Progenitor cell of endocrine pancreas (in vitro differentiated cells): Measurements from ENCODE around the gene PDZD2. TPM values are rescaled to one million over a fixed set of nuclear protein-coding genes. Genes with fewer than 3 reads are reported as not detected.

Experiments used
- DNase-seq: peaks from one replicate; pipeline ENCODE4 v3.0.0; 2021; ENCODE audit warnings: low spot score; ENCODE audit not compliant: unreplicated experiment
- H3K27ac Mint-ChIP-seq: 2 replicates; pipeline ENCODE4 v1.8.0; 2021; ENCODE audit warnings: mild to moderate bottlenecking, moderate library complexity, mixed read lengths
- H3K27me3 Mint-ChIP-seq: 2 replicates; pipeline ENCODE4 v1.8.0; 2021; ENCODE audit warnings: mixed read lengths
- H3K36me3 Mint-ChIP-seq: 2 replicates; pipeline ENCODE4 v1.8.0; 2022; ENCODE audit warnings: mixed read lengths; ENCODE audit not compliant: insufficient read depth
- H3K4me1 Mint-ChIP-seq: 2 replicates; pipeline ENCODE4 v1.8.0; 2021; ENCODE audit warnings: low read depth, mixed read lengths
- H3K4me3 Mint-ChIP-seq: 2 replicates; pipeline ENCODE4 v1.8.0; 2021; ENCODE audit warnings: low read depth, mild to moderate bottlenecking, moderate library complexity, mixed read lengths
- H3K9me3 Mint-ChIP-seq: 2 replicates; pipeline ENCODE4 v1.8.0; 2021; ENCODE audit warnings: low read depth, mixed read lengths
- total RNA-seq: library from RNA; stranded (reverse); gene quantifications from 2 replicates; pipeline ENCODE4 v1.2.1, GENCODE V29; 2021
- TF ChIP-seq, protein P1 (sequence below): fragments of 200-600 bp; sonication (generic); IDR thresholded peaks from one replicate; pipeline ENCODE4 v1.5.0; 2021; ENCODE audit warnings: antibody characterized with exemption, mild to moderate bottlenecking; ENCODE audit not compliant: unreplicated experiment

Gene PDZD2
- total RNA-seq, 1 donor from 2014 or later, result 3.1 TPM

DNA sequence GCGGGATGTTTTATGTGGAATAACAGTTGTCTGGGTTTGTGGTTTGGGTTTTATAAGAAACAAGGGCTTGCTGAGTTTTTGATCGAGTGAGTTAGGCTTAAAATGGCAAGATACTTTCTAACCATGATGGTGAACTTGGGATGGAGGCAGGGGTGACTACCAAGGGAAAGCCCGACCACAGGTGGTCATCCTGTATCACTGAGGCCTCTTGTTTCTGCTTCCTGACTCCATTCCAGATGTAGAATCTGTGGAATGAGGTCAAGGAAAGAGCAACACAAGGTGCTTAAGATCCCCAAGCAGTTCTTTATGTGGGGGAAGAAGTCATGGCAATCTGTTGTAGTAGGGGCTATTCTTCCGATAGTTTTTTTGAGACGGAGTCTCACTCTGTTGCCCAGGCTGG lies 412.9 kb downstream of the PDZD2 start:
- H3K27me3 Mint-ChIP-seq, result no peaks in the 10 kb centered on the region
- DNase-seq, result no peak
- H3K27ac Mint-ChIP-seq, result no peak overlapping the region
- H3K36me3 Mint-ChIP-seq, result no peaks in the 10 kb centered on the region
- H3K9me3 Mint-ChIP-seq, result no peaks in the 10 kb centered on the region
- H3K4me3 Mint-ChIP-seq, result no peak overlapping the region
- TF ChIP-seq, protein P1, sequence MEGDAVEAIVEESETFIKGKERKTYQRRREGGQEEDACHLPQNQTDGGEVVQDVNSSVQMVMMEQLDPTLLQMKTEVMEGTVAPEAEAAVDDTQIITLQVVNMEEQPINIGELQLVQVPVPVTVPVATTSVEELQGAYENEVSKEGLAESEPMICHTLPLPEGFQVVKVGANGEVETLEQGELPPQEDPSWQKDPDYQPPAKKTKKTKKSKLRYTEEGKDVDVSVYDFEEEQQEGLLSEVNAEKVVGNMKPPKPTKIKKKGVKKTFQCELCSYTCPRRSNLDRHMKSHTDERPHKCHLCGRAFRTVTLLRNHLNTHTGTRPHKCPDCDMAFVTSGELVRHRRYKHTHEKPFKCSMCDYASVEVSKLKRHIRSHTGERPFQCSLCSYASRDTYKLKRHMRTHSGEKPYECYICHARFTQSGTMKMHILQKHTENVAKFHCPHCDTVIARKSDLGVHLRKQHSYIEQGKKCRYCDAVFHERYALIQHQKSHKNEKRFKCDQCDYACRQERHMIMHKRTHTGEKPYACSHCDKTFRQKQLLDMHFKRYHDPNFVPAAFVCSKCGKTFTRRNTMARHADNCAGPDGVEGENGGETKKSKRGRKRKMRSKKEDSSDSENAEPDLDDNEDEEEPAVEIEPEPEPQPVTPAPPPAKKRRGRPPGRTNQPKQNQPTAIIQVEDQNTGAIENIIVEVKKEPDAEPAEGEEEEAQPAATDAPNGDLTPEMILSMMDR, result no peak
- H3K4me1 Mint-ChIP-seq, result peaks cover 7% of the 10 kb centered on the region

DNA sequence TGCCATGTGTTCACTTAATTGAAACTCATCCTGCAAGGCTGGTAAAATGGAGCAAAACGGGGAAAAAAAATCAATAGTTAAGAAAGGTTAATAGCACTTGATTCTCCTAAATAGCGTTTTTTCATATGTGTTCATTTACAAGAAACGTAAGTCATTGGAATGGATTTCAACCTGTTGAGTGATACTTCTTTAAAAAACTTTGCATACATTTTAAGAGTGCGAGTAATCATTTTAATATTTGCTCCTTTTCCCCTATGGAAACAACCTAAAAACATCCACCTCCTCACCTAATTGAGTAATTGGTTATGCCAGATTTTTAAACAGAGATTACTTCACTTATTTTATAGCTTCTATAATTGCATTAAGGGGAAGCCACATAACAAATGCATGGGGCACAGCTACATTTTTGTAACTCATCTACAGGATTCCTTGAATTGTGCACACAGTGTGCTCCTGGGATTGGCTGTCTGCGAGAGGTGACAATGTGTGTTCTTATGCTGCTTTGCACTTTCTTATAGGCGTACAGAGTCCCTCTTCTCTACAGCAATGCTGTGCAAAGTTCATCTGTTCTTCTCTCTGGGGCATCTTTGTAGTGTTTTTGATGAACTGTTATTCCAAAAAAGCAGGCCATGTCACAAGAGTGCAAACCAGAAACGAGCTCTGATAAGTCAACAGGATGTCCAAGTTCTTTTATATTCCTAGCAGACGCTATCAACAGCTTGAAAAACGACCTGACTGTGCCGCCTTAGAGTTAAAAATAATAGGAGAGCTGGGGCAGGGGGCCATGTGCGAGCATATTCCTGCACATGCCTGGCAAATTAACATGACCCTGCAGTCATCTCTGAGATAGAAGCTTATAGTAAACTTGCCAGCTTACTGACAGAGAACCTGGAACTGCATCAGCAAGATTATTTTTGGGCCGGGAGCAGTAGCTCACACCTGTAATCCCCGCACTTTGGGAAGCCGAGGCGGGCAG lies 417.2 kb downstream of the PDZD2 start:
- H3K36me3 Mint-ChIP-seq, result peaks cover 4% of the 10 kb centered on the region
- peaks cover 5% of the 10 kb centered on the region for H3K9me3 Mint-ChIP-seq
- H3K27ac Mint-ChIP-seq, result no peak overlapping the region
- H3K27me3 Mint-ChIP-seq, result no peaks in the 10 kb centered on the region
- peaks cover 7% of the 10 kb centered on the region for H3K4me1 Mint-ChIP-seq
- TF ChIP-seq, protein P1, result no peak
- DNase-seq, result no peak
- H3K4me3 Mint-ChIP-seq, result no peak overlapping the region

DNA sequence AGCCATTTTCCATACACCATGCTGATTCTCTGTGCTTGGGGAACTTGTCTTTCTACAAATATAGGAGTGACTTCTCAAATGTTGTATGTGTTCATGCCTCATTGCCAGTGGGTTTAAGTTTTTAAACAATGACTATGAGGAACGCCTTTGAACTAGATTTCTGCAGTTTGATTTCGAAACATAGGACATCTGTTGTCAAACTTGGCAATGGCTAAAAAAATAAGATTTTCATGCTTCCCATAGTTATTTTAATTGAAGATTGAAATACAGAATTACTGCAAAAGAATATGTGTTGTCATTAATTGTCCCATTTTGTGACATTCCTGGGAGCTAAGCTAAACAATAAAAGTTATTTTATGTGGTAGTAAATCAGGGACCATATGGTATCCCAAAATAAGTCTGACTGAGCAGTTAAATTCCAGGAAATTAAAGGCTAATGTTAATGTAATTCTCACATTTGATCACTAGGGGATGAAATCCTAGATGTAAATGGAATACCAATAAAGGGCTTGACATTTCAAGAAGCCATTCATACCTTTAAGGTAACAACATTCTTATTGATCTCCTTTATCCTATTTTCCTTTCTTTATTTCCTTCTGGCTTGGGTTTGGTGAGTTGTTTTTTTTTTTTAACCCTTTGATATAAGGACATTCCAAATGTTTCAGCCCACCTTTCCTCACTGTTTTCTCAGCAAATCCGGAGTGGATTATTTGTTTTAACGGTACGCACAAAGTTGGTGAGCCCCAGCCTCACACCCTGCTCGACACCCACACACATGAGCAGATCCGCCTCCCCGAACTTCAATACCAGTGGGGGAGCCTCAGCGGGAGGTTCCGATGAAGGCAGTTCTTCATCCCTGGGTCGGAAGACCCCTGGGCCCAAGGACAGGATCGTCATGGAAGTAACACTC lies 418.5 kb downstream of the PDZD2 start:
- TF ChIP-seq, protein P1, result peak; percentile 44
- H3K27me3 Mint-ChIP-seq, result no peaks in the 10 kb centered on the region

DNA sequence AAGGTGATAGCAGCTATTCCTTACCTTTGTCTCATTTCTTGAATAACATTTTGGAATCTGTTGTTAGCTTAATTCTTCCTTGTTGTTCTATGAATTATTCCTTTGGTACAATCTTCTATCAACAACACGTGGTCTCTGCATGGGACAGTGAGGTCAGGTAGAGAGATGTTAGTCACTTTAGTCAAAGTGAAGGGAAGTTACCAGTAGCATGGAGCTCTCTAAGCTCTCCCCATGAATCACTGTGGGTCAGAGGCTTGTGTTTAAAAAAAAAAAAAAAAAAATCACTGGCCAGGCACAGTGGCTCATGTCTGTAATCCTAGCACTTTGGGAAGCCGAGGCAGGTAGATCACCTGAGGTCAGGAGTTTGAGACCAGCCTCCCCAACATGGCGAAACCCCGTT lies 419.2 kb downstream of the PDZD2 start:
- Mint-ChIP-seq H3K36me3 (peaks cover 5% of the 10 kb centered on the region), H3K4me3 (no peak overlapping the region), H3K4me1 (peaks cover 7% of the 10 kb centered on the region), H3K9me3 (peaks cover 6% of the 10 kb centered on the region), H3K27ac (no peak overlapping the region), H3K27me3 (no peaks in the 10 kb centered on the region)
- DNase-seq, result no peak
- TF ChIP-seq, protein P1, result no peak

More for the DNA sequence above, 418.5 kb downstream of the PDZD2 start:
- H3K36me3 Mint-ChIP-seq, result peaks cover 5% of the 10 kb centered on the region
- H3K4me3 Mint-ChIP-seq, result no peak overlapping the region
- peaks cover 6% of the 10 kb centered on the region for H3K9me3 Mint-ChIP-seq
- DNase-seq, result no peak
- H3K27ac Mint-ChIP-seq, result no peak overlapping the region
- peaks cover 7% of the 10 kb centered on the region for H3K4me1 Mint-ChIP-seq

DNA sequence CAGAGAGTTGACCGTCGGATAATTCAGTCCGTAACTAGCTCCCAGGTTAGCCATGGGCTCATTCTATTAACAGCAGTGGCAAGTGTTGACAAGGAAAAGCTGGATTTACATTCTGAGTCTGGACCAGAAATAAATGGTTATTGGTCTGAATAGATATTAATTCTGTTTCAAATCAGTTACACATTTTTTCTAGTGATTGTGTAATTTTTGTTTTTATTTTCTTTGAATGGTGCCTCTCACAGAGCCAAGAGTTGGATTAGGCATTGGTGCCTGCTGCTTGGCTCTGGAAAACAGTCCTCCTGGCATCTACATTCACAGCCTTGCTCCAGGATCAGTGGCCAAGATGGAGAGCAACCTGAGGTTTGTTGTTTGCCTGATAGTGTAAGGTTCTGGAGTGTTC lies 420.1 kb downstream of the PDZD2 start:
- H3K4me1 Mint-ChIP-seq, result peaks cover 7% of the 10 kb centered on the region
- no peak overlapping the region for H3K27ac Mint-ChIP-seq
- H3K36me3 Mint-ChIP-seq, result peaks cover 5% of the 10 kb centered on the region
- H3K4me3 Mint-ChIP-seq, result no peak overlapping the region
- peaks cover 6% of the 10 kb centered on the region for H3K9me3 Mint-ChIP-seq
- TF ChIP-seq, protein P1, result no peak
- no peak for DNase-seq
- no peaks in the 10 kb centered on the region for H3K27me3 Mint-ChIP-seq
